ENCODE measurements around the gene OSBPL1A. TPM values are rescaled to one million over a fixed set of nuclear protein-coding genes. Genes with fewer than 3 reads are reported as not detected.

Gene OSBPL1A
- total and polyA plus RNA-seq, 3 donors from 2014 or later: 32.0 to 45.0 (median 43.8) TPM

- no peak overlapping the region for H3K27ac ChIP-seq
- intact Hi-C loops (cut with DNase I; ENCODE audit: low total_unique reads): no loop called here
- WGBS, 2 donors: 71 to 96% methylated on average over 2 of the region's 2 CpGs
- no peaks in the 10 kb centered on the region for H3K27me3 ChIP-seq
- no peaks in the 10 kb centered on the region for H3K9me3 ChIP-seq
- no peaks in the 10 kb centered on the region for H3K4me1 ChIP-seq
- no peak overlapping the region for H3K4me3 ChIP-seq
- TF ChIP-seq POLR2A (IDR thresholded peaks at IDR 0.05) (no peak), CTCF (IDR thresholded peaks at IDR 0.05) (no peak)
- DNase-seq: no peak
- H3K36me3 ChIP-seq (ENCODE audit: low read depth, missing control alignments): no peaks in the 10 kb centered on the region
These were observed 134.6 kb downstream of the OSBPL1A start for GRCh38 chr18:24263050-24263449.

- H3K4me1 ChIP-seq: no peaks in the 10 kb centered on the region
- intact Hi-C loops (cut with DNase I; ENCODE audit: low total_unique reads): no loop called here
- H3K27ac ChIP-seq: no peak overlapping the region
- H3K9me3 ChIP-seq: no peaks in the 10 kb centered on the region
- no peak overlapping the region for H3K4me3 ChIP-seq
- WGBS, 2 donors: 73 to 82% methylated on average over 4 of the region's 4 CpGs
- TF ChIP-seq POLR2A (IDR thresholded peaks at IDR 0.05) (no peak), CTCF (IDR thresholded peaks at IDR 0.05) (no peak)
- DNase-seq: no peak
- H3K36me3 ChIP-seq (ENCODE audit: low read depth, missing control alignments): no peaks in the 10 kb centered on the region
- no peaks in the 10 kb centered on the region for H3K27me3 ChIP-seq
These were observed 135.5 kb downstream of the OSBPL1A start for GRCh38 chr18:24262087-24262486.

GRCh38 chr18:24259869-24260641 is 137.6 kb downstream of the OSBPL1A start:
- Histone ChIP-seq H3K27me3 (no peaks in the 10 kb centered on the region), H3K4me3 (no peak overlapping the region), H3K27ac (no peak overlapping the region), H3K36me3 (ENCODE audit: low read depth, missing control alignments) (no peaks in the 10 kb centered on the region), H3K9me3 (no peaks in the 10 kb centered on the region), H3K4me1 (no peaks in the 10 kb centered on the region)
- DNase-seq: no peak
- intact Hi-C loops (cut with DNase I; ENCODE audit: low total_unique reads): no loop called here
- WGBS, 2 donors: 87 to 90% methylated on average over 6 of the region's 6 CpGs
- TF ChIP-seq POLR2A (IDR thresholded peaks at IDR 0.05) (no peak), CTCF (IDR thresholded peaks at IDR 0.05) (no peak)

DNA sequence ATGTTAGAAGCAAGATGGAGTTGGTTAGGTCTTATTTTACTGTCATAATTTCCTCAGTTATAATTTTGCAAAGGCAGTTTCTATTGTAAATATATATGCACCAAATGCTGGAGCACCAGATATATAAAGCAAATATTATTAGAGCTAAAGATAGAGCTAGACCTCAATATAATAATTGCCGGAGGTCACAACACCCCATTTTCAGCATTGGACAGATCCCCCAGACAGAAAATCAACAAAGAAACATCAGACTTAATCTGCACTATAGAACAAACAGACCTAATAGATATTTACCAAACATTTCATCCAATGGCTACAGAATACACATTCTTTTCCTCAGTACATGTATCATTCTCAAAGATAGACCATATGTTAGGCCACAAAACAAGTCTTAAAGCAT is 143.6 kb downstream of the OSBPL1A start:
- Histone ChIP-seq H3K27ac (no peak overlapping the region), H3K36me3 (ENCODE audit: low read depth, missing control alignments) (no peaks in the 10 kb centered on the region), H3K4me3 (no peak overlapping the region), H3K27me3 (no peaks in the 10 kb centered on the region), H3K9me3 (no peaks in the 10 kb centered on the region), H3K4me1 (no peaks in the 10 kb centered on the region)
- intact Hi-C loops (cut with DNase I; ENCODE audit: low total_unique reads): no loop called here
- WGBS, 2 donors: 100% methylated on average over 1 of the region's 1 CpG
- DNase-seq: no peak
- TF ChIP-seq POLR2A (IDR thresholded peaks at IDR 0.05): no peak
- TF ChIP-seq CTCF (IDR thresholded peaks at IDR 0.05): no peak

DNA sequence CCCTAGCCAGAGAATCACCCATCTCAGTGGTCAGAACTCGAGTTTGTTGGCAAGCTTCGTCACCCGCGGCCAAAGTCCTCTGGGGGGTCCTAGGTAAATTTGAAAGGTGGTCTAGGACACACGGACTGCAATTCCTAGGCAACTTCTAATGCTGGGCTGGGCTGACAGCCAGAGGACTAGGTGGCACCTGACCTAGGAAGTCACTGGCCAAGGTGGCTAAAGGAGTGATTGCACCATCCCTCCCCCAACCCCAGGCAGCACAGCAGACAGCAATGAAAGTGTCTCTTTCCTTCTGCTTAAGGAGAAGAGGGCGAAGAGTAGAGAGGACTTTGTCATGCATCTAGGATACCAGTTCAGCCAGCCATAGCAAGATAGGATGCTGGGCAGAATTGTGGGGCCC is 147.9 kb downstream of the OSBPL1A start:
- Histone ChIP-seq H3K4me3 (no peak overlapping the region), H3K36me3 (ENCODE audit: low read depth, missing control alignments) (no peaks in the 10 kb centered on the region), H3K4me1 (no peaks in the 10 kb centered on the region), H3K9me3 (no peaks in the 10 kb centered on the region), H3K27me3 (no peaks in the 10 kb centered on the region), H3K27ac (no peak overlapping the region)
- intact Hi-C loops (cut with DNase I; ENCODE audit: low total_unique reads): no loop called here
- no peak for TF ChIP-seq CTCF (IDR thresholded peaks at IDR 0.05)
- no peak for TF ChIP-seq POLR2A (IDR thresholded peaks at IDR 0.05)
- no peak for DNase-seq
- 78 to 91% methylated on average over 1 to 6 of the region's 6 CpGs for WGBS, 2 donors
